Measurements from ENCODE around the gene APOB.

Gene APOB

GRCh38 chr2:21019000-21019677 lies 24.7 kb downstream of the APOB start:
- Histone ChIP-seq H2BK5ac (ENCODE audit: low read depth, low read length, poor library complexity, severe bottlenecking) (no peak overlapping the region), H3K9me3 (ENCODE audit: control insufficient read depth, low read length) (no peaks in the 10 kb centered on the region), H3K4me1 (ENCODE audit: control insufficient read depth, insufficient read depth, low read depth, low read length) (peaks cover 2% of the 10 kb centered on the region), H2BK15ac (ENCODE audit: low read depth, poor library complexity, severe bottlenecking) (no peak overlapping the region), H4K8ac (ENCODE audit: low read length) (no peak overlapping the region), H3K9ac (ENCODE audit: low read length) (no peak overlapping the region), H3K79me1 (replicated peaks; ENCODE audit: low read length, poor library complexity, severe bottlenecking) (no peaks in the 10 kb centered on the region), H3K4me3 (ENCODE audit: insufficient read depth in 1 of 2, low read depth in 1 of 2, low read length in 2 of 2) (no peak overlapping the region), H2BK12ac (ENCODE audit: low read length in 2 of 2) (no peak overlapping the region), H3K14ac (ENCODE audit: low read length in 2 of 2) (no peak overlapping the region), H2BK120ac (ENCODE audit: low read depth, low read length) (no peak overlapping the region), H3K36me3 (ENCODE audit: control insufficient read depth in 1 of 2, insufficient read depth in 2 of 2, low read depth in 1 of 2, low read length in 2 of 2) (no peaks in the 10 kb centered on the region), H3K27me3 (ENCODE audit: control insufficient read depth in 1 of 2, insufficient read depth in 1 of 2, low read length in 2 of 2) (peaks cover 0 to 10% of the 10 kb centered on the region in 2 experiments), H3K4me2 (ENCODE audit: low read length, poor library complexity, severe bottlenecking) (no peak overlapping the region), H2AFZ (ENCODE audit: low read depth, low read length) (no peak overlapping the region), H3K23ac (ENCODE audit: low read length in 2 of 2) (no peak overlapping the region), H3K4ac (ENCODE audit: low read depth in 1 of 2, low read length in 2 of 2) (no peak overlapping the region), H3K18ac (ENCODE audit: low read depth in 1 of 2, low read length in 2 of 2) (no peak overlapping the region), H3K27ac (ENCODE audit: low read length, poor library complexity, severe bottlenecking) (no peak overlapping the region), H4K91ac (ENCODE audit: low read length) (no peak overlapping the region), H2AK5ac (ENCODE audit: low read length, severe bottlenecking) (no peak overlapping the region)
- 80% methylated on average over 2 of the region's 3 CpGs for WGBS
- DNase-seq, result no peak

DNA sequence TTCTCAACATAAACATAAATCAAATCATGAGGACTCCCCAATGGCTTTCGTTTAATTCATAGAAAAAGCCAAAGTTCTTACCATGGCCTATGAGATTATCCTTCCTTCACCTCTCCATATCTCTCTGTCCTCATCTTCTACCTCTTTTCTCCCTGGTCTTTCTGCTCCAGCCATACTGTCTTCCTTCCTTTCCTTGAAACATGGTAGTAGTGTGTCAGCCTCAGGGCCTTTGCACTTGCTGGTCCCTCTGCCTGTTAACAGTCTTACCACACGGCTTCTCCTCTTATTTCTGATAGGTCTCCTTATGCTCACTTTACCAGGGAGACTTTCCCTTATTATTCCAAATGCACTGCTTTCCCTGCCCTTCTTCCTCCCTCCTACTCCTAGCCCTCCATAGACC lies 25.6 kb downstream of the APOB start:
- Histone ChIP-seq H2BK15ac (ENCODE audit: low read depth, poor library complexity, severe bottlenecking) (no peak overlapping the region), H2BK120ac (ENCODE audit: low read depth, low read length) (no peak overlapping the region), H3K9me3 (ENCODE audit: control insufficient read depth, low read length) (no peaks in the 10 kb centered on the region), H3K9ac (ENCODE audit: low read length) (no peak overlapping the region), H3K4me3 (ENCODE audit: insufficient read depth in 1 of 2, low read depth in 1 of 2, low read length in 2 of 2) (no peak overlapping the region), H3K27me3 (ENCODE audit: control insufficient read depth in 1 of 2, insufficient read depth in 1 of 2, low read length in 2 of 2) (peaks cover 0 to 10% of the 10 kb centered on the region in 2 experiments), H3K79me1 (replicated peaks; ENCODE audit: low read length, poor library complexity, severe bottlenecking) (no peaks in the 10 kb centered on the region), H2BK12ac (ENCODE audit: low read length in 2 of 2) (no peak overlapping the region), H3K36me3 (ENCODE audit: control insufficient read depth in 1 of 2, insufficient read depth in 2 of 2, low read depth in 1 of 2, low read length in 2 of 2) (no peaks in the 10 kb centered on the region), H3K4me1 (ENCODE audit: control insufficient read depth, insufficient read depth, low read depth, low read length) (peaks cover 2% of the 10 kb centered on the region), H2AFZ (ENCODE audit: low read depth, low read length) (no peak overlapping the region), H2AK5ac (ENCODE audit: low read length, severe bottlenecking) (no peak overlapping the region), H4K91ac (ENCODE audit: low read length) (no peak overlapping the region), H3K27ac (ENCODE audit: low read length, poor library complexity, severe bottlenecking) (no peak overlapping the region), H3K4me2 (ENCODE audit: low read length, poor library complexity, severe bottlenecking) (no peak overlapping the region), H3K14ac (ENCODE audit: low read length in 2 of 2) (no peak overlapping the region), H3K18ac (ENCODE audit: low read depth in 1 of 2, low read length in 2 of 2) (no peak overlapping the region), H2BK5ac (ENCODE audit: low read depth, low read length, poor library complexity, severe bottlenecking) (no peak overlapping the region), H3K4ac (ENCODE audit: low read depth in 1 of 2, low read length in 2 of 2) (no peak overlapping the region), H4K8ac (ENCODE audit: low read length) (no peak overlapping the region), H3K23ac (ENCODE audit: low read length in 2 of 2) (no peak overlapping the region)
- WGBS, result 53% methylated on average over 2 of the region's 2 CpGs
- no peak for DNase-seq

DNA sequence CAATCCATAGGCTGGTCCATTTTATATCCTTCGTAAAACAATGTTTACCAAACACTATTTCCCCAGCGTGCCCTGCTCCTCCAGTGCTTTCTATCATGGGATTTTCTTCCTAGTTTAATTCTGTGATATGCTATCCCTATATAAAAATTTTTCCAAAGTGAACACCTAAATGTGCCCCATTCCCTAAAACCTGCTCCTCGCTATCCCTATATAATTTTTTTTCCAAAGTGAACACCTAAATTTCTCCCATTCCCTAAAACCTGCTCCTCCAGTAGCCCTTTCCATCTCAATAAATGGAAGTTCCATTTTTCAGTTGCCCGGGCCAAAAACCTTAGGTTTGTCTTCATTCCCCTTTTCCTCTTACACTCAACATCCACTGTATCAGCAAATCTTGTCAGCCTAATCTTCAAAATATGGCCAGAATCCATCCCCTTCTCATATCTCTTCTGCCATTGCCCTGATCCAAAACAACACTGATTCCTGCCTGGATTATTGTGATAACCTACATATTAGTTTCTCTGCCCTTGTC lies 26.1 kb downstream of the APOB start:
- no peak overlapping the region for H2AFZ ChIP-seq (ENCODE audit: low read depth, low read length)
- H3K9ac ChIP-seq (ENCODE audit: low read length), result no peak overlapping the region
- no peak overlapping the region for H3K18ac ChIP-seq (ENCODE audit: low read depth in 1 of 2, low read length in 2 of 2)
- no peaks in the 10 kb centered on the region for H3K36me3 ChIP-seq (ENCODE audit: control insufficient read depth in 1 of 2, insufficient read depth in 2 of 2, low read depth in 1 of 2, low read length in 2 of 2)
- H2BK5ac ChIP-seq (ENCODE audit: low read depth, low read length, poor library complexity, severe bottlenecking), result no peak overlapping the region
- H3K9me3 ChIP-seq (ENCODE audit: control insufficient read depth, low read length), result no peaks in the 10 kb centered on the region
- no peak overlapping the region for H2BK12ac ChIP-seq (ENCODE audit: low read length in 2 of 2)
- peaks cover 0 to 10% of the 10 kb centered on the region in 2 experiments for H3K27me3 ChIP-seq (ENCODE audit: control insufficient read depth in 1 of 2, insufficient read depth in 1 of 2, low read length in 2 of 2)
- no peak overlapping the region for H4K8ac ChIP-seq (ENCODE audit: low read length)
- no peak overlapping the region for H3K27ac ChIP-seq (ENCODE audit: low read length, poor library complexity, severe bottlenecking)
- WGBS, result 76% methylated on average over 4 of the region's 4 CpGs
- H2AK5ac ChIP-seq (ENCODE audit: low read length, severe bottlenecking), result no peak overlapping the region
- no peak overlapping the region for H3K23ac ChIP-seq (ENCODE audit: low read length in 2 of 2)
- H2BK15ac ChIP-seq (ENCODE audit: low read depth, poor library complexity, severe bottlenecking), result no peak overlapping the region
- H3K4me1 ChIP-seq (ENCODE audit: control insufficient read depth, insufficient read depth, low read depth, low read length), result peaks cover 2% of the 10 kb centered on the region
- H3K79me1 ChIP-seq (replicated peaks; ENCODE audit: low read length, poor library complexity, severe bottlenecking), result no peaks in the 10 kb centered on the region
- H3K14ac ChIP-seq (ENCODE audit: low read length in 2 of 2), result no peak overlapping the region
- no peak overlapping the region for H2BK120ac ChIP-seq (ENCODE audit: low read depth, low read length)
- no peak overlapping the region for H3K4me3 ChIP-seq (ENCODE audit: insufficient read depth in 1 of 2, low read depth in 1 of 2, low read length in 2 of 2)
- no peak overlapping the region for H4K91ac ChIP-seq (ENCODE audit: low read length)
- no peak overlapping the region for H3K4me2 ChIP-seq (ENCODE audit: low read length, poor library complexity, severe bottlenecking)
- no peak for DNase-seq
- no peak overlapping the region for H3K4ac ChIP-seq (ENCODE audit: low read depth in 1 of 2, low read length in 2 of 2)

GRCh38 chr2:21015281-21015645 lies 28.6 kb downstream of the APOB start:
- Histone ChIP-seq H3K27ac (ENCODE audit: low read length, poor library complexity, severe bottlenecking) (no peak overlapping the region), H3K4me3 (ENCODE audit: insufficient read depth in 1 of 2, low read depth in 1 of 2, low read length in 2 of 2) (no peak overlapping the region), H3K4me1 (ENCODE audit: control insufficient read depth, insufficient read depth, low read depth, low read length) (peaks cover 2% of the 10 kb centered on the region), H3K4ac (ENCODE audit: low read depth in 1 of 2, low read length in 2 of 2) (no peak overlapping the region), H3K14ac (ENCODE audit: low read length in 2 of 2) (no peak overlapping the region), H2AK5ac (ENCODE audit: low read length, severe bottlenecking) (no peak overlapping the region), H3K36me3 (ENCODE audit: control insufficient read depth in 1 of 2, insufficient read depth in 2 of 2, low read depth in 1 of 2, low read length in 2 of 2) (no peaks in the 10 kb centered on the region), H3K9ac (ENCODE audit: low read length) (no peak overlapping the region), H4K8ac (ENCODE audit: low read length) (no peak overlapping the region), H2BK120ac (ENCODE audit: low read depth, low read length) (no peak overlapping the region), H2AFZ (ENCODE audit: low read depth, low read length) (no peak overlapping the region), H3K9me3 (ENCODE audit: control insufficient read depth, low read length) (no peaks in the 10 kb centered on the region), H3K23ac (ENCODE audit: low read length in 2 of 2) (no peak overlapping the region), H3K27me3 (ENCODE audit: control insufficient read depth in 1 of 2, insufficient read depth in 1 of 2, low read length in 2 of 2) (peaks cover 0 to 3% of the 10 kb centered on the region in 2 experiments), H3K4me2 (ENCODE audit: low read length, poor library complexity, severe bottlenecking) (no peak overlapping the region), H2BK12ac (ENCODE audit: low read length in 2 of 2) (no peak overlapping the region), H2BK5ac (ENCODE audit: low read depth, low read length, poor library complexity, severe bottlenecking) (no peak overlapping the region), H2BK15ac (ENCODE audit: low read depth, poor library complexity, severe bottlenecking) (no peak overlapping the region), H3K18ac (ENCODE audit: low read depth in 1 of 2, low read length in 2 of 2) (no peak overlapping the region), H3K79me1 (replicated peaks; ENCODE audit: low read length, poor library complexity, severe bottlenecking) (no peaks in the 10 kb centered on the region), H4K91ac (ENCODE audit: low read length) (no peak overlapping the region)
- no peak for DNase-seq
- WGBS, result 78% methylated on average over 2 of the region's 3 CpGs
